Mesodermal cell (in vitro differentiated cells): Measurements from ENCODE around the gene SMIM26.

Experiments used
- H3K27ac ChIP-seq: 2 replicates; pipeline ENCODE4 v1.7.0; 2013; ENCODE audit warnings: mild to moderate bottlenecking, low read depth, low read length, moderate library complexity; ENCODE audit not compliant: severe bottlenecking
- H3K36me3 ChIP-seq: 2 replicates; pipeline ENCODE4 v1.7.1; 2013; ENCODE audit warnings: mild to moderate bottlenecking, low read length, moderate library complexity; ENCODE audit not compliant: control insufficient read depth, insufficient read depth
- H3K4me1 ChIP-seq: one replicate; pipeline ENCODE4 v1.7.1; 2013; ENCODE audit warnings: mild to moderate bottlenecking, low read length; ENCODE audit not compliant: insufficient read depth, control insufficient read depth, poor library complexity, severe bottlenecking
- H3K4me3 ChIP-seq: 2 replicates; pipeline ENCODE4 v1.7.0; 2013; ENCODE audit warnings: low read length, control low read depth, mild to moderate bottlenecking; ENCODE audit not compliant: insufficient read depth, poor library complexity, severe bottlenecking; ENCODE audit errors: extremely low read depth
- H3K9me3 ChIP-seq: 2 replicates; pipeline ENCODE4 v1.7.1; 2013; ENCODE audit warnings: mild to moderate bottlenecking, low read length, moderate library complexity; ENCODE audit not compliant: control insufficient read depth
- WGBS, 2 experiments: methylation state at CpG; one replicate each; pipeline ENCODE4 v1.1.5; 2013; ENCODE audit warnings: missing lambda C conversion rate in 2 of 2; ENCODE audit not compliant: insufficient coverage in 2 of 2; 5-methylcytosine and 5-hydroxymethylcytosine counted together

The SMIM26 gene

GRCh38 chr20:18615020-18615650 is 47.9 kb downstream of the SMIM26 start:
- WGBS, 2 experiments: 65 to 92% methylated on average over 2 to 5 of the region's 5 CpGs

More at GRCh38 chr20:18615020-18615650, 47.9 kb downstream of the SMIM26 start:
- Histone ChIP-seq H3K4me1 (no peaks in the 10 kb centered on the region), H3K27ac (no peak overlapping the region), H3K4me3 (no peak overlapping the region), H3K9me3 (no peaks in the 10 kb centered on the region), H3K36me3 (no peaks in the 10 kb centered on the region)
